Liver (tissue), 3 donors: Measurements from ENCODE around the gene FGF9.
A peak's percentile ranks its signal among the peaks of the same experiment; 100 is the strongest.

ENCODE experiments used
- CTCF ChIP-seq: fragments of 150-350 bp; IDR thresholded peaks from 2 replicates; pipeline ENCODE4 v1.5.1; 2017; ENCODE audit warnings: improper control_type of control experiment, low read depth, low read length; ENCODE audit not compliant: missing input control
- EGR1 ChIP-seq, 2 donors: IDR thresholded peaks; 2 replicates each; pipeline ENCODE4 v1.6.1; 2016 to 2018; ENCODE audit warnings: antibody characterized with exemption in 2 of 2, low read depth in 2 of 2
- GABPA ChIP-seq, 2 donors: IDR thresholded peaks in 1 of 2; conservative IDR thresholded peaks in 1 of 2; 2 replicates each; pipeline ENCODE4 v1.6.1; 2016; ENCODE audit warnings: antibody characterized with exemption in 2 of 2, mild to moderate bottlenecking in 1 of 2, moderate library complexity in 1 of 2
- JUND ChIP-seq, 2 donors: IDR thresholded peaks; 2 replicates each; pipeline ENCODE4 v1.6.1; 2016; ENCODE audit warnings: antibody characterized with exemption in 2 of 2
- NR2F2 ChIP-seq: IDR thresholded peaks from 2 replicates; pipeline ENCODE4 v1.6.1; 2016; ENCODE audit warnings: antibody characterized with exemption
- RAD21 ChIP-seq, 2 donors: IDR thresholded peaks; 2 replicates each; pipeline ENCODE4 v1.6.1; 2016; ENCODE audit warnings: antibody characterized with exemption in 2 of 2, mild to moderate bottlenecking in 2 of 2
- REST ChIP-seq: IDR thresholded peaks from 2 replicates; pipeline ENCODE4 v1.6.1; 2016; ENCODE audit warnings: antibody characterized with exemption, mild to moderate bottlenecking
- YY1 ChIP-seq: IDR thresholded peaks from 2 replicates; pipeline ENCODE4 v1.6.1; 2016; ENCODE audit warnings: antibody characterized with exemption, mild to moderate bottlenecking
- TF ChIP-seq, protein P1 (sequence below): IDR thresholded peaks from 2 replicates; pipeline ENCODE4 v1.6.1; 2016; ENCODE audit warnings: antibody characterized with exemption
- TF ChIP-seq, protein P2 (sequence below): IDR thresholded peaks from 2 replicates; pipeline ENCODE4 v1.6.1; 2016; ENCODE audit warnings: antibody characterized with exemption
- donor health status: healthy.
- donor health status: healthy.

DNA sequence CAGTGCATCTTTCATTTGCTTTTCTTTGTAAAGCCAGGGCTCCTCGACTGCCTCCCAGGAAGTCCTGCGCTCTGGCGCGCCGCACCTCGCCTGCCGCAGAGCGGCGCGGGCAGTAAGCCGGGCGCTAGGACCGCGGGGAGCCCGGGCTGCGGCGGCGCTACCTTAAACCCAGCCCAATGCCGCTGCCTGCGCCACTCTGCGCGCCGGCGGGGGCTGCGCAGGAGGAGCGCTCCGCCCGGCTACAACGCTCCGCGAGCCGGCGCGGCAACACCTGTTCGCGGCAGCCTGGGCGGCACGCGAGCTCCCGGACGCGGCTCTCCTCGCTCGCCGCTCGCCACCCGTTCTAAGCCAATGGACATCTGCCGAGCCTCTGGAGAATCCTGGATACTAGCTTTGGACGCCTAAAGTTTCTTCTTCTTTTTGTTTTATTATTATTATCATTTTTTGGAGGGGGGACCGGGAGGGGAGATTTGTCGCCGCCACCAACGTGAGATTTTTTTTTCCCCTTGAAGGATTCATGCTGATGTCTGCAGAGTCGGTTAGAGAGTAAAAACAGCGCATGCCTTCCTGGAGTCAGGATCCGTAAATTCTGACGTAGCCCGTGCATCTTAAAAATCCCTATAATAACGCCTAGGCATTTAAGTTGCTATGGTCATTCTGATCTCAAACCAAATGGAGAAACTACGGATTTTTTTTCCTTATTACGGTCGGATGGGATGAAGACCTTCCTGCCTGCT is at the start of gene FGF9:
- TF ChIP-seq CTCF = peak; percentile 3
- no peak for TF ChIP-seq REST
- TF ChIP-seq YY1 = no peak
- no peak for TF ChIP-seq GABPA (IDR thresholded peaks at IDR 0.05 in 1 of 2, conservative IDR thresholded peaks at IDR 0.05 in 1 of 2)
- no peak for TF ChIP-seq NR2F2
- peak in 1 of 2 donors; percentile 16 for TF ChIP-seq EGR1 (IDR thresholded peaks at IDR 0.05; ENCODE audit: low read depth in 2 of 2)
- TF ChIP-seq, protein P1, sequence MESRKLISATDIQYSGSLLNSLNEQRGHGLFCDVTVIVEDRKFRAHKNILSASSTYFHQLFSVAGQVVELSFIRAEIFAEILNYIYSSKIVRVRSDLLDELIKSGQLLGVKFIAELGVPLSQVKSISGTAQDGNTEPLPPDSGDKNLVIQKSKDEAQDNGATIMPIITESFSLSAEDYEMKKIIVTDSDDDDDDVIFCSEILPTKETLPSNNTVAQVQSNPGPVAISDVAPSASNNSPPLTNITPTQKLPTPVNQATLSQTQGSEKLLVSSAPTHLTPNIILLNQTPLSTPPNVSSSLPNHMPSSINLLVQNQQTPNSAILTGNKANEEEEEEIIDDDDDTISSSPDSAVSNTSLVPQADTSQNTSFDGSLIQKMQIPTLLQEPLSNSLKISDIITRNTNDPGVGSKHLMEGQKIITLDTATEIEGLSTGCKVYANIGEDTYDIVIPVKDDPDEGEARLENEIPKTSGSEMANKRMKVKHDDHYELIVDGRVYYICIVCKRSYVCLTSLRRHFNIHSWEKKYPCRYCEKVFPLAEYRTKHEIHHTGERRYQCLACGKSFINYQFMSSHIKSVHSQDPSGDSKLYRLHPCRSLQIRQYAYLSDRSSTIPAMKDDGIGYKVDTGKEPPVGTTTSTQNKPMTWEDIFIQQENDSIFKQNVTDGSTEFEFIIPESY = no peak
- TF ChIP-seq JUND (IDR thresholded peaks at IDR 0.05) = no peak
- no peak for TF ChIP-seq RAD21 (IDR thresholded peaks at IDR 0.05)
- TF ChIP-seq, protein P2, sequence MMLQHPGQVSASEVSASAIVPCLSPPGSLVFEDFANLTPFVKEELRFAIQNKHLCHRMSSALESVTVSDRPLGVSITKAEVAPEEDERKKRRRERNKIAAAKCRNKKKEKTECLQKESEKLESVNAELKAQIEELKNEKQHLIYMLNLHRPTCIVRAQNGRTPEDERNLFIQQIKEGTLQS = no peak
